Measurements from ENCODE around the gene F13A1.

DNA sequence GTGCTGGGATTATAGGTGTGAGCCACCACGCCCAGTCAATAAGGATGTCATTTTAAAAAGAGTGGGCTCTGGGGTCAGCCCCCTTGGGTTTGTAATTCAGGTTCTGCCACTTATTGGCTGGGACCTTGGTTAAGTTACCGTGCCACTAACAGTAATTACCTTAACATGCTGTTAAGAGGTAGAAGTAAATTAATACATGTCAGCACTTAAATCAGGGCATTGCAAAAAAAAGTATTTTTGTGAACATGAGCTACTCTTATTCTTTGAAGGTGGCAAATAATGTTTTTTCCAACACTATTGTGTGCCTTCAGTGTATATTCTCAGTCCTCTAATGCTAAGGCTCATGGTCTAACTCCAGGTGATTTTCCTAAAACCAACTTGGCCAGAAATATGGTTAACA lies 109.5 kb downstream of the F13A1 start:
- TF ChIP-seq CTCF (IDR thresholded peaks at IDR 0.05), result no peak
- TF ChIP-seq POLR2A (IDR thresholded peaks at IDR 0.05), result no peak

Data from uterus (tissue), 2 donors.